Keratinocyte (primary cell): ENCODE results near the gene IFNE. TPM values are rescaled to one million over a fixed set of nuclear protein-coding genes. Genes with fewer than 3 reads are reported as not detected.

Experiments used
- DNase-seq: peaks from one replicate; pipeline ENCODE4 v3.0.0-alpha.2; 2011; ENCODE audit warnings: low read depth, missing footprints, low spot score
- FAIRE-seq: peaks from 2 replicates; lab custom pipeline; 2011; peaks lifted over from hg19 to GRCh38; lab: Jason Lieb, UNC
- H2AFZ ChIP-seq: 2 replicates; pipeline ENCODE4 v1.6.0; 2012; ENCODE audit warnings: low read length, control low read depth, inconsistent platforms; ENCODE audit not compliant: control insufficient read depth
- H3K27ac ChIP-seq: 2 replicates; pipeline ENCODE4 v1.5.1; 2011; ENCODE audit warnings: low read length; ENCODE audit not compliant: control insufficient read depth, insufficient read depth
- H3K27me3 ChIP-seq: 3 replicates; pipeline ENCODE4 v1.6.0; 2011; ENCODE audit warnings: low read length; ENCODE audit not compliant: control insufficient read depth, insufficient read depth; ENCODE audit errors: extremely low read depth
- H3K36me3 ChIP-seq, 2 experiments: 2 replicates in 1 of 2; 3 replicates in 1 of 2; pipeline ENCODE4 v1.5.1; 2011; ENCODE audit warnings: low read length in 2 of 2, mild to moderate bottlenecking in 1 of 2; ENCODE audit not compliant: control insufficient read depth in 2 of 2, insufficient read depth in 2 of 2; ENCODE audit errors: extremely low read depth in 1 of 2
- H3K4me1 ChIP-seq: 3 replicates; pipeline ENCODE4 v1.5.1; 2011; ENCODE audit warnings: low read length; ENCODE audit not compliant: control insufficient read depth, insufficient read depth; ENCODE audit errors: extremely low read depth
- H3K4me2 ChIP-seq: 3 replicates; pipeline ENCODE4 v1.6.0; 2011; ENCODE audit warnings: low read depth, low read length; ENCODE audit not compliant: control insufficient read depth, insufficient read depth; ENCODE audit errors: extremely low read depth
- H3K4me3 ChIP-seq, 3 experiments: fragments of 200-600 bp in 1 of 3; sonication (generic) in 1 of 3; 2 replicates in 2 of 3; 3 replicates in 1 of 3; pipeline ENCODE4 v1.5.1; 2011 to 2016; ENCODE audit warnings: low read length in 3 of 3, mild to moderate bottlenecking in 3 of 3, control low read depth in 2 of 3, inconsistent platforms in 1 of 3, low read depth in 1 of 3, mixed read lengths in 1 of 3, mixed run types in 1 of 3, moderate library complexity in 1 of 3; ENCODE audit not compliant: control insufficient read depth in 2 of 3, insufficient read depth in 2 of 3; ENCODE audit errors: extremely low read depth in 1 of 3
- H3K79me2 ChIP-seq: 2 replicates; pipeline ENCODE4 v1.6.0; 2012; ENCODE audit warnings: low read length; ENCODE audit not compliant: control insufficient read depth, insufficient read depth
- H3K9ac ChIP-seq: 3 replicates; pipeline ENCODE4 v1.6.0; 2011; ENCODE audit warnings: low read length; ENCODE audit not compliant: control insufficient read depth, insufficient read depth; ENCODE audit errors: extremely low read depth
- H3K9me1 ChIP-seq: 3 replicates; pipeline ENCODE4 v1.6.0; 2011; ENCODE audit warnings: low read length; ENCODE audit not compliant: control insufficient read depth, insufficient read depth; ENCODE audit errors: extremely low read depth
- H3K9me3 ChIP-seq: 2 replicates; pipeline ENCODE4 v1.5.1; 2012; ENCODE audit warnings: low read depth, low read length; ENCODE audit not compliant: control insufficient read depth
- H4K20me1 ChIP-seq: 3 replicates; pipeline ENCODE4 v1.6.0; 2011; ENCODE audit warnings: low read length; ENCODE audit not compliant: control insufficient read depth, insufficient read depth; ENCODE audit errors: extremely low read depth
- EZH2 ChIP-seq: IDR thresholded peaks from one replicate; pipeline ENCODE4 v1.6.1; 2012; ENCODE audit warnings: inconsistent platforms, mild to moderate bottlenecking, low read length, moderate library complexity
- dilution Hi-C: fragments of 300-500 bp; cut with MboI; formaldehyde crosslinking; loops from one replicate; pipeline ENCODE4 v1.7.0; 2020; ENCODE audit warnings: low sequenced_read_pairs; ENCODE audit not compliant: extremely low pct_ligation_motif_present
- polyA plus RNA-seq, 5 experiments: library from polyadenylated mRNA; depleted of rRNA in 3 of 5; stranded (reverse) in 3 of 5; stranded (forward) in 1 of 5; unstranded in 1 of 5; fragments of >200 nt; gene quantifications; 1 replicate in 1 of 5; 2 replicates in 3 of 5; 3 replicates in 1 of 5; pipeline versions ENCODE4 v1.2.1 to v1.2.3, GENCODE V29; 2011 to 2012; ENCODE audit warnings: missing spikeins in 2 of 5, low read depth in 1 of 5, low replicate concordance in 1 of 5
- TF ChIP-seq, protein P1 (sequence below), 3 experiments: IDR thresholded peaks in 1 of 3; conservative IDR thresholded peaks in 1 of 3; optimal IDR thresholded peaks in 1 of 3; 2 replicates in 2 of 3; 3 replicates in 1 of 3; pipeline versions ENCODE3 to v1.5.1; 2011; ENCODE audit warnings: low read length in 3 of 3, mild to moderate bottlenecking in 3 of 3, moderate library complexity in 2 of 3, control low read depth in 1 of 3, inconsistent platforms in 1 of 3; ENCODE audit not compliant: insufficient read depth in 2 of 3; ENCODE audit errors: extremely low read depth in 1 of 3

Gene IFNE
- polyA plus RNA-seq, 1 donor (not counting 4 experiments of a cell fraction or from before 2014, with no cell fraction given): 3.9 TPM

- no peak for TF ChIP-seq EZH2
- TF ChIP-seq, protein P1, sequence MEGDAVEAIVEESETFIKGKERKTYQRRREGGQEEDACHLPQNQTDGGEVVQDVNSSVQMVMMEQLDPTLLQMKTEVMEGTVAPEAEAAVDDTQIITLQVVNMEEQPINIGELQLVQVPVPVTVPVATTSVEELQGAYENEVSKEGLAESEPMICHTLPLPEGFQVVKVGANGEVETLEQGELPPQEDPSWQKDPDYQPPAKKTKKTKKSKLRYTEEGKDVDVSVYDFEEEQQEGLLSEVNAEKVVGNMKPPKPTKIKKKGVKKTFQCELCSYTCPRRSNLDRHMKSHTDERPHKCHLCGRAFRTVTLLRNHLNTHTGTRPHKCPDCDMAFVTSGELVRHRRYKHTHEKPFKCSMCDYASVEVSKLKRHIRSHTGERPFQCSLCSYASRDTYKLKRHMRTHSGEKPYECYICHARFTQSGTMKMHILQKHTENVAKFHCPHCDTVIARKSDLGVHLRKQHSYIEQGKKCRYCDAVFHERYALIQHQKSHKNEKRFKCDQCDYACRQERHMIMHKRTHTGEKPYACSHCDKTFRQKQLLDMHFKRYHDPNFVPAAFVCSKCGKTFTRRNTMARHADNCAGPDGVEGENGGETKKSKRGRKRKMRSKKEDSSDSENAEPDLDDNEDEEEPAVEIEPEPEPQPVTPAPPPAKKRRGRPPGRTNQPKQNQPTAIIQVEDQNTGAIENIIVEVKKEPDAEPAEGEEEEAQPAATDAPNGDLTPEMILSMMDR (optimal IDR thresholded peaks at IDR 0.05 in 1 of 3, IDR thresholded peaks at IDR 0.05 in 1 of 3, conservative IDR thresholded peaks at IDR 0.05 in 1 of 3; ENCODE audit: extremely low read depth in 1 of 3, insufficient read depth in 2 of 3, low read length in 3 of 3): peak in 2 of 3 experiments; percentile 6 to 9
Measured at GRCh38 chr9:21473236-21473635, 8.9 kb downstream of the IFNE start.

GRCh38 chr9:21470126-21470525, 12.0 kb downstream of the IFNE start:
- H3K36me3 ChIP-seq: peaks cover 6 to 26% of the 10 kb centered on the region in 2 experiments
- no peak overlapping the region for H3K4me3 ChIP-seq
- H3K4me2 ChIP-seq: no peak overlapping the region
- H3K9me1 ChIP-seq: no peaks in the 10 kb centered on the region
- H4K20me1 ChIP-seq: no peaks in the 10 kb centered on the region
- DNase-seq (no peak), FAIRE-seq (no peak)
- no peaks in the 10 kb centered on the region for H3K4me1 ChIP-seq
- H3K27ac ChIP-seq: no peak overlapping the region
- dilution Hi-C loops: no loop called here
- no peaks in the 10 kb centered on the region for H3K9me3 ChIP-seq
- no peak overlapping the region for H3K9ac ChIP-seq
- no peak overlapping the region for H2AFZ ChIP-seq
- H3K79me2 ChIP-seq: no peaks in the 10 kb centered on the region
- H3K27me3 ChIP-seq: no peaks in the 10 kb centered on the region
- TF ChIP-seq, protein P1 (optimal IDR thresholded peaks at IDR 0.05 in 1 of 3, IDR thresholded peaks at IDR 0.05 in 1 of 3, conservative IDR thresholded peaks at IDR 0.05 in 1 of 3; ENCODE audit: extremely low read depth in 1 of 3, insufficient read depth in 2 of 3, low read length in 3 of 3): no peak
- no peak for TF ChIP-seq EZH2

More at GRCh38 chr9:21473236-21473635, 8.9 kb downstream of the IFNE start:
- no peak for FAIRE-seq
- H3K9me1 ChIP-seq: no peaks in the 10 kb centered on the region
- H3K79me2 ChIP-seq: no peaks in the 10 kb centered on the region
- no peak for DNase-seq
- no peaks in the 10 kb centered on the region for H3K9me3 ChIP-seq
- dilution Hi-C loops: no loop called here
- H3K4me2 ChIP-seq: no peak overlapping the region
- H3K4me1 ChIP-seq: no peaks in the 10 kb centered on the region
- H3K27ac ChIP-seq: no peak overlapping the region
- H3K9ac ChIP-seq: no peak overlapping the region
- H3K4me3 ChIP-seq: no peak overlapping the region
- H4K20me1 ChIP-seq: no peaks in the 10 kb centered on the region
- no peaks in the 10 kb centered on the region for H3K27me3 ChIP-seq
- peaks cover 15 to 22% of the 10 kb centered on the region in 2 experiments for H3K36me3 ChIP-seq
- no peak overlapping the region for H2AFZ ChIP-seq
